ENCODE results near the gene GIT1.
"Not testable (repeated sequence)": the region's sequence is repeated elsewhere in the genome, so short reads cannot be mapped to it uniquely, and the experiment has no call there.

Gene GIT1

GRCh38 chr17:29567554-29568330, 21.7 kb downstream of the GIT1 start:
- DNase-seq (ENCODE audit: low read depth) = peak; percentile 62

- DNase-seq (ENCODE audit: low read depth) = no peak
Observed at GRCh38 chr17:29567304-29567553, 22.2 kb downstream of the GIT1 start.

GRCh38 chr17:29566473-29567303, 22.8 kb downstream of the GIT1 start, which contains the start of gene ABHD15:
ABHD15 (minus strand) TSS chr17:29567037; CDS start chr17:29566966, 71 bp downstream.
- DNase-seq (ENCODE audit: low read depth) = peak; percentile 34

- DNase-seq (ENCODE audit: low read depth) = no peak
Observed at GRCh38 chr17:29565643-29566472, 23.6 kb downstream of the GIT1 start.

- DNase-seq (ENCODE audit: low read depth) = no peak
Observed at GRCh38 chr17:29563816-29564215, 25.6 kb downstream of the GIT1 start.

GRCh38 chr17:29562615-29563014, 26.8 kb downstream of the GIT1 start:
- no peak for DNase-seq (ENCODE audit: low read depth)

- no peak for DNase-seq (ENCODE audit: low read depth)
Observed at GRCh38 chr17:29561554-29562517, 27.6 kb downstream of the GIT1 start.

GRCh38 chr17:29560316-29560715, 29.1 kb downstream of the GIT1 start:
- DNase-seq (ENCODE audit: low read depth) = no peak

GRCh38 chr17:29559640-29560039, 29.8 kb downstream of the GIT1 start:
- DNase-seq (ENCODE audit: low read depth) = no peak

GRCh38 chr17:29558139-29558538, 31.3 kb downstream of the GIT1 start:
- not testable (repeated sequence) for DNase-seq (ENCODE audit: low read depth)

GRCh38 chr17:29557739-29558116, 31.7 kb downstream of the GIT1 start:
- no peak for DNase-seq (ENCODE audit: low read depth)

GRCh38 chr17:29557085-29557738, 32.2 kb downstream of the GIT1 start:
- no peak for DNase-seq (ENCODE audit: low read depth)

GRCh38 chr17:29555840-29556239, 33.6 kb downstream of the GIT1 start:
- DNase-seq (ENCODE audit: low read depth) = no peak

GRCh38 chr17:29549177-29549923, 40.1 kb downstream of the GIT1 start:
- DNase-seq (ENCODE audit: low read depth) = no peak

- no peak for DNase-seq (ENCODE audit: low read depth)
Observed at GRCh38 chr17:29546830-29547229, 42.6 kb downstream of the GIT1 start.

- no peak for DNase-seq (ENCODE audit: low read depth)
Observed at GRCh38 chr17:29546085-29546484, 43.4 kb downstream of the GIT1 start.

- DNase-seq (ENCODE audit: low read depth) = no peak
Observed at GRCh38 chr17:29544066-29544465, 45.4 kb downstream of the GIT1 start.

- DNase-seq (ENCODE audit: low read depth) = no peak
Observed at GRCh38 chr17:29533976-29534375, 55.5 kb downstream of the GIT1 start.

GRCh38 chr17:29526322-29526721, 63.1 kb downstream of the GIT1 start:
- DNase-seq (ENCODE audit: low read depth) = no peak

GRCh38 chr17:29524692-29525091, 64.8 kb downstream of the GIT1 start:
- DNase-seq (ENCODE audit: low read depth) = no peak
